Smooth muscle cell (in vitro differentiated cells): ENCODE results near the gene FAM43A. TPM values are rescaled to one million over a fixed set of nuclear protein-coding genes. Genes with fewer than 3 reads are reported as not detected.

Source experiments
- DNase-seq: peaks from one replicate; lab custom pipeline; 2025; ENCODE audit not compliant: unreplicated experiment; lab: John Stamatoyannopoulos, UW
- H2AFZ ChIP-seq: fragments of 200-600 bp; sonication (generic); 2 replicates; pipeline ENCODE4 v1.6.0; 2016; ENCODE audit warnings: antibody characterized with exemption, low read depth, mild to moderate bottlenecking
- H3F3A ChIP-seq: fragments of 200-600 bp; sonication (generic); 2 replicates; pipeline ENCODE4 v1.6.0; 2017; ENCODE audit warnings: antibody characterized with exemption, low read depth
- H3K27ac ChIP-seq: fragments of 200-600 bp; sonication (generic); 2 replicates; pipeline ENCODE4 v1.5.1; 2016; ENCODE audit warnings: low read depth, mild to moderate bottlenecking
- H3K27me3 ChIP-seq: fragments of 200-600 bp; sonication (generic); 2 replicates; pipeline ENCODE4 v1.6.1; 2016; ENCODE audit warnings: low read depth, mild to moderate bottlenecking
- H3K36me3 ChIP-seq: fragments of 200-600 bp; sonication (generic); 2 replicates; pipeline ENCODE4 v1.5.1; 2016; ENCODE audit warnings: low read depth
- H3K4me1 ChIP-seq: fragments of 200-600 bp; sonication (generic); 2 replicates; pipeline ENCODE4 v1.5.1; 2016; ENCODE audit warnings: low read depth
- H3K4me2 ChIP-seq: fragments of 200-600 bp; sonication (generic); 2 replicates; pipeline ENCODE4 v1.6.0; 2016; ENCODE audit warnings: mild to moderate bottlenecking
- H3K4me3 ChIP-seq: fragments of 200-600 bp; sonication (generic); 2 replicates; pipeline ENCODE4 v1.5.1; 2016; ENCODE audit warnings: mild to moderate bottlenecking
- H3K79me2 ChIP-seq: fragments of 200-600 bp; sonication (generic); 2 replicates; pipeline ENCODE4 v1.6.0; 2016; ENCODE audit warnings: low read depth, mild to moderate bottlenecking
- H3K9ac ChIP-seq: fragments of 200-600 bp; sonication (generic); 2 replicates; pipeline ENCODE4 v1.6.0; 2016; ENCODE audit warnings: low read depth
- H3K9me3 ChIP-seq: fragments of 200-600 bp; sonication (generic); replicated peaks from 2 replicates; pipeline ENCODE4 v1.5.1; 2016; ENCODE audit warnings: low read depth
- H4K20me1 ChIP-seq: fragments of 200-600 bp; sonication (generic); 2 replicates; pipeline ENCODE4 v1.6.0; 2016; ENCODE audit warnings: low read depth
- WGBS: methylation state at CpG from one replicate; pipeline ENCODE4 v1.1.7; 2016; ENCODE audit warnings: low lambda C conversion rate; 5-methylcytosine and 5-hydroxymethylcytosine counted together
- polyA plus RNA-seq: library from polyadenylated mRNA; unstranded; fragments of >200 nt; fragmentation: Nextera tagmentation; extraction: Ambion mirVana; gene quantifications from 2 replicates; pipeline ENCODE4 v1.2.1, GENCODE V29; 2016
- total RNA-seq: library from RNA; depleted of rRNA; stranded (reverse); fragments of >200 nt; gene quantifications from 2 replicates; pipeline ENCODE4 v1.2.3, GENCODE V29; 2014
- TF ChIP-seq, protein P1 (sequence below): fragments of 200-600 bp; sonication (generic); IDR thresholded peaks from 2 replicates; pipeline ENCODE4 v1.5.1; 2017; ENCODE audit warnings: borderline replicate concordance, mild to moderate bottlenecking, antibody characterized with exemption; ENCODE audit not compliant: insufficient read depth, poor library complexity, severe bottlenecking

FAM43A gene, protein sequence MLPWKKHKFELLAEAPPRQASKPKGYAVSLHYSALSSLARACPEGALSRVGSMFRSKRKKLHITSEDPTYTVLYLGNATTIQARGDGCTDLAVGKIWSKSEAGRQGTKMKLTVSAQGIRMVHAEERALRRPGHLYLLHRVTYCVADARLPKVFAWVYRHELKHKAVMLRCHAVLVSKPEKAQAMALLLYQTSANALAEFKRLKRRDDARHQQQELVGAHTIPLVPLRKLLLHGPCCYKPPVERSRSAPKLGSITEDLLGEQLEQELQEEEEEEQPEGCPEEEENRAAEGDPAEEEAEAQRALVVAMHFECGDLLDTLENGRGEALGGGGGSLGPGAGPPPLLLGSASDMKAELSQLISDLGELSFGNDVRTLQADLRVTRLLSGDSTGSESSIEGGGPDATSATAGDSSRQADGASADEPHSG
- total RNA-seq (19.0 and 40.9 TPM in 2 replicates), polyA plus RNA-seq (54.4 and 73.4 TPM in 2 replicates)

DNA sequence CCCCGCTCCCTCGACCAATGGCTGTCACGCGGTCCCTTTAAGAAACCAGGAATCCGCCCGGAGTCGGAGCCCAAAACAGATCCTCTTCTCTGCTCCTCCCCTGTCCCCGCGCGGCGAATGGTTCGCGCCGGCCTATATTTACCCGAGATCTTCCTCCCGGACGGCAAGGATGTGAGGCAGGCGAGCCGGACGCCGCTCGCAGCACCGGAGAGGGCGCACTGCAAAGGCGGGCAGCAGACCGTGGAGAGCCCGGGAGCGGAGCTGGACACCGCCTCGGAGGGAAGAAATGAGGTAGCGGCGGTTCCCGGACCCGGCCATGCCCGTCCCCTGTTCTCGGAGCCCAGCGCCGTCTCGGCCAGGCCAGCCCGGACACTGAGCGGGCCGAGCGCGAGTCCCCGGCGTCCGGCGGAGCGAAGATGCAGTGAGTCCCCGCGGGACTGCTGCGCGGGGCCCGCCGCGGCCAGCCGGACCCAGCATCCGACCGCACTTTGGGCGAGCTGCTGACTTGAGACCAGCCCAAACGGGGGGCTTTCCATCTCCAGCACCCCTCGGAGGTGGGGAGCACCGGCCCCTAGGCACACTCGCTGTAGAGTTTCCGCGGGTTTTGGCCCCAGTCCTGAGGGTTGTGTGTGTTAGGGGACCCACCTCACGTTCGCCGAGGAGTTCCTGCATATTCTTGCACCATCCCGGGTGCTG, at the start of gene FAM43A:
TSS of gene FAM43A (plus strand) at position 166 of the 696 bp plus-strand sequence. CDS start 944 bp downstream, outside the sequence.
- H3K4me1 ChIP-seq, result peaks cover 12% of the 10 kb centered on the region
- peak within 1 kb of the TSS; percentile 93 for H3K4me2 ChIP-seq
- H3K79me2 ChIP-seq, result peaks cover 28% of the 10 kb centered on the region
- H3K4me3 ChIP-seq, result peak within 1 kb of the TSS; percentile 76
- H3K9ac ChIP-seq, result peak within 1 kb of the TSS; percentile 76
- peaks cover 38% of the 10 kb centered on the region for H4K20me1 ChIP-seq
- TF ChIP-seq, protein P1, sequence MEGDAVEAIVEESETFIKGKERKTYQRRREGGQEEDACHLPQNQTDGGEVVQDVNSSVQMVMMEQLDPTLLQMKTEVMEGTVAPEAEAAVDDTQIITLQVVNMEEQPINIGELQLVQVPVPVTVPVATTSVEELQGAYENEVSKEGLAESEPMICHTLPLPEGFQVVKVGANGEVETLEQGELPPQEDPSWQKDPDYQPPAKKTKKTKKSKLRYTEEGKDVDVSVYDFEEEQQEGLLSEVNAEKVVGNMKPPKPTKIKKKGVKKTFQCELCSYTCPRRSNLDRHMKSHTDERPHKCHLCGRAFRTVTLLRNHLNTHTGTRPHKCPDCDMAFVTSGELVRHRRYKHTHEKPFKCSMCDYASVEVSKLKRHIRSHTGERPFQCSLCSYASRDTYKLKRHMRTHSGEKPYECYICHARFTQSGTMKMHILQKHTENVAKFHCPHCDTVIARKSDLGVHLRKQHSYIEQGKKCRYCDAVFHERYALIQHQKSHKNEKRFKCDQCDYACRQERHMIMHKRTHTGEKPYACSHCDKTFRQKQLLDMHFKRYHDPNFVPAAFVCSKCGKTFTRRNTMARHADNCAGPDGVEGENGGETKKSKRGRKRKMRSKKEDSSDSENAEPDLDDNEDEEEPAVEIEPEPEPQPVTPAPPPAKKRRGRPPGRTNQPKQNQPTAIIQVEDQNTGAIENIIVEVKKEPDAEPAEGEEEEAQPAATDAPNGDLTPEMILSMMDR, result no peak
- peak; percentile 77 for DNase-seq
- H3F3A ChIP-seq, result peaks cover 22% of the 10 kb centered on the region
- H3K27me3 ChIP-seq, result no peaks in the 10 kb centered on the region
- H3K9me3 ChIP-seq, result no peaks in the 10 kb centered on the region
- WGBS, result 0% methylated on average over 66 of the region's 70 CpGs
- H2AFZ ChIP-seq, result peak within 1 kb of the TSS; percentile 67
- no peaks in the 10 kb centered on the region for H3K36me3 ChIP-seq
- peak within 1 kb of the TSS; percentile 4 for H3K27ac ChIP-seq

DNA sequence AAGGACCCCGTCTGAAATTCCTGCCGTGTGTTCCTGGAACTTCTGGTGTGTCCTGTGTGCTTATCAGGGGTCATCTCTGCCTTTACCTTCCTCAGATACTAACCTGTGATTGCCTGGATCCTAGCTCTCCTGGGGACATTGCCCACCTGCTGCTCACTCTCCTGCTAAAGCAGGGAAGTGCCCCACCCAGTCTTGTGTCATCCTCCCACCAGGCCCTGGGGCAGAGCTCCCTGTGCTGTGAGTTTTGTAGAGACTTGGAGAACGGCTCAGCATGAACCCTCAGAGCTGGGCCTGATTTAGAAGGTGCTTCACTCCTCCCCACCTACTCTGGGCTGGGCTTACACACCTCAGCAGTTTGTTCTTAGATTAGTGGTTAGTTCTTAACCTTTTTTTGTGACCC, 48.6 kb upstream of the FAM43A start:
- no peak for DNase-seq
- Histone ChIP-seq H3K4me3 (no peak overlapping the region), H3K27me3 (no peaks in the 10 kb centered on the region), H3K4me1 (no peaks in the 10 kb centered on the region), H3K9ac (no peak overlapping the region), H3F3A (peaks cover 5% of the 10 kb centered on the region), H3K4me2 (no peak overlapping the region), H4K20me1 (no peaks in the 10 kb centered on the region), H3K9me3 (no peaks in the 10 kb centered on the region), H3K79me2 (no peaks in the 10 kb centered on the region), H3K27ac (no peak overlapping the region), H2AFZ (no peak overlapping the region), H3K36me3 (no peaks in the 10 kb centered on the region)
- WGBS, result 63% methylated on average over 3 of the region's 3 CpGs
- TF ChIP-seq, protein P1, result no peak

DNA sequence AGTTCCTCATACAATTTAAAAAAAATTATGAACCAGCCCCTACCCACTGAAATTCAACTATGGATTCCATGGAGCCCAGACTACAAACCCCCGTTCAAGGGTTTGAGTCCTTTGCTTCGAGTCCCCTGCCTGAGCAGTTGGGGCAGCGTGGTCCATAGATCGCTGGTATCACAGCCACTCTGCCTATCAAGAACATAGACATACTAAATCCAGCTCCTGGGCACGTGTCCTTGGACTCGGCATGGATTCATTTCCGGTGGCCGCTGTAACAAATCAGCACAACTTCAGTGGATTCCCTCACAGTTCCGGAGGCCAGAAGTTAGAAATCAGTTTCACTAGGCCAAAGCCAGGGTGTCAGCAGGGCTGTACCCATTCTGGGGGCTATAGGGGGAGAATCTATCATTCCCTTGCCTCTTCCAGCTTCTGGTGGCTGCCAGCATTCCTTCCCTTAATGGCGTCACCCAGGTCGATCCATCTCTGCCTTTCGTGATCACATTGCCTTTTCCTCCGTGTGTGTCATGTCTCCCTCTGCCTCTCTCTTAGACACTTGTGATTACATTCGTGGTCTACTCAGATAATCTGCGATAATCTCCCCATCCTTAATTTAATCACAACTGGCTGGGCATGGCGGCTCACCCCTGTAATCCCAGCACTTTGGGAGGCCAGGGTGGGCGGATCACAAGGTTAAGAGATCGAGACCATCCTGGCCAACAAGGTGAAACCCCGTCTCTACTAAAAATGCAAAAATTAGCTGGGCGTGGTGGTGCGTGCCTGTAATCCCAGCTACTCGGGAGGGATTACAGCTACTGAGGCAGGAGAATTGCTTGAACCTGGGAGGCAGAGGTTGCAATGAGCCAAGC, 47.9 kb upstream of the FAM43A start:
- H3K27ac ChIP-seq, result no peak overlapping the region
- no peak for DNase-seq
- no peak overlapping the region for H2AFZ ChIP-seq
- no peaks in the 10 kb centered on the region for H3K27me3 ChIP-seq
- H3F3A ChIP-seq, result peaks cover 5% of the 10 kb centered on the region
- H3K9ac ChIP-seq, result no peak overlapping the region
- H3K4me1 ChIP-seq, result no peaks in the 10 kb centered on the region
- no peak overlapping the region for H3K4me3 ChIP-seq
- WGBS, result 95% methylated on average over 22 of the region's 22 CpGs
- H3K4me2 ChIP-seq, result no peak overlapping the region
- TF ChIP-seq, protein P1, result no peak
- no peaks in the 10 kb centered on the region for H4K20me1 ChIP-seq
- H3K9me3 ChIP-seq, result no peaks in the 10 kb centered on the region
- H3K79me2 ChIP-seq, result no peaks in the 10 kb centered on the region
- peaks cover 2% of the 10 kb centered on the region for H3K36me3 ChIP-seq
